ENCODE measurements around the gene NKAIN4.

DNA sequence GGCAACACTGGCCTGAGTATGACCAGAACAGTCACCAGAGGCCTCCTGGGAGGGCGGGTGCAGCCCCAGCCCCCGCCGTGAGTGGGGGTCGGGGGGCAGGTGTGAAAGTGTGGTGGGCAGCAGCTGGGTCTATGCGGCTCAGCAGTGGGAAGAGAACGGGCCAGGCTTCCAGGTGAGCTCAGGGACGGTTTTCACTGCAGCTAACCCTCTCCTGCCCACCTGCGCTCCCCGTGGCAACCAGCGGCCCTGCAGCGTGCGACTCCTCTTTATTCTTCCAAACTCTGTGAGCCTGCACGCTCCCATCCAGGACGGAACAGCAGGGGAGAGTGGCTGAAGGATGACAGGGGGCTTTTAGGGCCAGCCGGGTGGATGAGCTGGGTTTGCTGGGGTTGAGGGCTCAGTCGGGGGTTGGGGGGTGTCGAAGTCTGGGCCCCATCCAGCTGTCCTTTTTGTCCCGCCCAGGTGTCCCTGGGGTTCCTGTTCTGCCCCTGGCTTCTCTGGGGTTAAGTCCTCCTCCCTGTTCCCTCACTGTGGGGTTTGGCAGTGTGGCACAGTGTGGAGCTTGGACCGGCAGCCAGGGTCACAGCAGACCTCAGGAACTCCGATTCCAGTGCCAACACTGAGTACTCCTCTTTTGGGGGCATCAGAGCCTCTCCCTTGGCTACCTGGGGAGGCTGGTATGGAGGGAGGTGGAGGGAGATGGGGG, 19.4 kb downstream of the NKAIN4 start:
- TF ChIP-seq, protein P1, sequence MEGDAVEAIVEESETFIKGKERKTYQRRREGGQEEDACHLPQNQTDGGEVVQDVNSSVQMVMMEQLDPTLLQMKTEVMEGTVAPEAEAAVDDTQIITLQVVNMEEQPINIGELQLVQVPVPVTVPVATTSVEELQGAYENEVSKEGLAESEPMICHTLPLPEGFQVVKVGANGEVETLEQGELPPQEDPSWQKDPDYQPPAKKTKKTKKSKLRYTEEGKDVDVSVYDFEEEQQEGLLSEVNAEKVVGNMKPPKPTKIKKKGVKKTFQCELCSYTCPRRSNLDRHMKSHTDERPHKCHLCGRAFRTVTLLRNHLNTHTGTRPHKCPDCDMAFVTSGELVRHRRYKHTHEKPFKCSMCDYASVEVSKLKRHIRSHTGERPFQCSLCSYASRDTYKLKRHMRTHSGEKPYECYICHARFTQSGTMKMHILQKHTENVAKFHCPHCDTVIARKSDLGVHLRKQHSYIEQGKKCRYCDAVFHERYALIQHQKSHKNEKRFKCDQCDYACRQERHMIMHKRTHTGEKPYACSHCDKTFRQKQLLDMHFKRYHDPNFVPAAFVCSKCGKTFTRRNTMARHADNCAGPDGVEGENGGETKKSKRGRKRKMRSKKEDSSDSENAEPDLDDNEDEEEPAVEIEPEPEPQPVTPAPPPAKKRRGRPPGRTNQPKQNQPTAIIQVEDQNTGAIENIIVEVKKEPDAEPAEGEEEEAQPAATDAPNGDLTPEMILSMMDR (IDR thresholded peaks at IDR 0.05; ENCODE audit: poor library complexity): peak; percentile 42
- TF ChIP-seq EZH2 (IDR thresholded peaks at IDR 0.05; ENCODE audit: borderline replicate concordance) (no peak), EZH2phosphoT487 (IDR thresholded peaks at IDR 0.05; ENCODE audit: low read depth, severe bottlenecking, unreplicated experiment) (no peak)
